AG09319 (cell line): ENCODE data around the gene LUC7L.
"Not testable (repeated sequence)": the region's sequence is repeated elsewhere in the genome, so short reads cannot be mapped to it uniquely, and the experiment has no call there.

Source experiments
- DNase-seq: peaks from one replicate; pipeline ENCODE4 v3.0.0-alpha.2; 2010; ENCODE audit warnings: low read depth; ENCODE audit errors: extremely low read depth
- CTCF ChIP-seq: IDR thresholded peaks from 2 replicates; pipeline ENCODE4 v1.5.1; 2011; ENCODE audit warnings: low read depth, mild to moderate bottlenecking, inconsistent platforms, low read length, moderate library complexity

Gene LUC7L

GRCh38 chr16:212999-213398, 16.2 kb downstream of the LUC7L start:
- no peak for TF ChIP-seq CTCF
- DNase-seq: no peak

- not testable (repeated sequence) for DNase-seq
These were observed 17.5 kb downstream of the LUC7L start for GRCh38 chr16:211631-212180.

- DNase-seq: not testable (repeated sequence)
These were observed 19.9 kb downstream of the LUC7L start for GRCh38 chr16:209359-209758.

GRCh38 chr16:204046-204445, 25.2 kb downstream of the LUC7L start:
- DNase-seq: not testable (repeated sequence)

- DNase-seq: no peak
- TF ChIP-seq CTCF: no peak
These were observed 26.0 kb downstream of the LUC7L start for GRCh38 chr16:203246-203645.

GRCh38 chr16:200388-200787, 28.9 kb downstream of the LUC7L start:
- DNase-seq: no peak
- TF ChIP-seq CTCF: no peak

- DNase-seq: no peak
- no peak for TF ChIP-seq CTCF
These were observed 34.7 kb downstream of the LUC7L start for GRCh38 chr16:194516-194915.

- DNase-seq: no peak
- TF ChIP-seq CTCF: no peak
These were observed 35.8 kb downstream of the LUC7L start for GRCh38 chr16:193441-193840.

- TF ChIP-seq CTCF: no peak
- no peak for DNase-seq
These were observed 36.6 kb downstream of the LUC7L start for GRCh38 chr16:192686-193085.
